Ishikawa (cell line): ENCODE measurements around the gene IFI27L1.

Experiments used
- CEBPB ChIP-seq: IDR thresholded peaks from 2 replicates; pipeline ENCODE4 v1.6.1; 2012
- FOXM1 ChIP-seq: IDR thresholded peaks from 2 replicates; pipeline ENCODE4 v1.6.1; 2012; ENCODE audit warnings: low read depth, borderline replicate concordance
- MAX ChIP-seq: IDR thresholded peaks from 2 replicates; pipeline ENCODE4 v1.6.1; 2012
- RAD21 ChIP-seq: IDR thresholded peaks from 2 replicates; pipeline ENCODE4 v1.6.1; 2012; ENCODE audit warnings: low read depth
- REST ChIP-seq: IDR thresholded peaks from 2 replicates; pipeline ENCODE4 v1.6.1; 2012; ENCODE audit warnings: low read depth, mild to moderate bottlenecking
- TEAD4 ChIP-seq: IDR thresholded peaks from 2 replicates; pipeline ENCODE4 v1.6.1; 2012

- TF ChIP-seq RAD21 (no peak), FOXM1 (no peak), CEBPB (no peak), REST (no peak), MAX (no peak), TEAD4 (no peak)
Observed at GRCh38 chr14:94111276-94112095, 30.4 kb downstream of the IFI27L1 start.
